HCT116 (cell line): Measurements from ENCODE around the gene MYOZ2. TPM values are rescaled to one million over a fixed set of nuclear protein-coding genes. Genes with fewer than 3 reads are reported as not detected.

Experiments used
- ATAC-seq: fragments of 200-7000 bp; cut with Tn5 transposase; 2 replicates; pipeline ENCODE4 v1.9.1; 2020; ENCODE audit warnings: mild to moderate bottlenecking, moderate library complexity
- BruUV-seq: library from RNA; stranded (reverse); fragments of 400-500 nt; replicated peaks from 2 replicates; lab custom pipeline; 2021; lab: Mats Ljungman, UMichigan
- CTCF ChIA-PET: fragments of 300-600 bp; sonication (Branson Sonifier 250); formaldehyde crosslinking; loops from one replicate; lab custom pipeline; 2021; ENCODE audit warnings: antibody characterized with exemption; lab: Charles Lee
- POLR2A ChIA-PET: fragments of 300-600, 350-600 bp; sonication (Branson Sonifier 250); formaldehyde crosslinking; loops from one replicate; lab custom pipeline; 2021; ENCODE audit warnings: antibody characterized with exemption; lab: Charles Lee
- RAD21 ChIA-PET, 2 experiments: fragments of 300-600 bp; sonication (Branson Sonifier 250); formaldehyde crosslinking; loops; one replicate each; lab custom pipeline; 2023; ENCODE audit warnings: low total read pairs in 2 of 2; ENCODE audit not compliant: uncharacterized antibody in 2 of 2, unreplicated experiment in 2 of 2, low non-redundant PET in 1 of 2; lab: Charles Lee
- DNase-seq: peaks from one replicate; pipeline ENCODE4 v3.0.0-alpha.2; 2010; ENCODE audit warnings: low read depth, low spot score
- H2AFZ ChIP-seq: fragments of 200-600 bp; shearing (Covaris generic), sonication (generic); 2 replicates; pipeline ENCODE4 v1.6.1; 2017; ENCODE audit warnings: low read depth, mixed run types, mixed read lengths, antibody characterized with exemption, low read length; ENCODE audit not compliant: poor library complexity, severe bottlenecking
- H3K27ac ChIP-seq: 2 replicates; pipeline ENCODE4 v1.5.1; 2012; ENCODE audit warnings: low read depth, low read length
- H3K27me3 ChIP-seq: fragments of 200-600 bp; sonication (generic); 2 replicates; pipeline ENCODE4 v1.6.1; 2016; ENCODE audit warnings: mixed run types, low read length, mixed read lengths; ENCODE audit not compliant: insufficient read depth
- H3K36me3 ChIP-seq, 2 experiments: fragments of 200-500 bp in 1 of 2; fragments of 200-600 bp in 1 of 2; sonication (Bioruptor generic) in 1 of 2; sonication (generic) in 1 of 2; 2 replicates each; pipeline versions ENCODE4 v1.5.1 to v1.6.1; 2014 to 2016; ENCODE audit warnings: low read length in 2 of 2, inconsistent platforms in 1 of 2, mixed read lengths in 1 of 2, mixed run types in 1 of 2; ENCODE audit not compliant: insufficient read depth in 2 of 2, control insufficient read depth in 1 of 2
- H3K4me1 ChIP-seq, 2 experiments: fragments of 200-600 bp in 1 of 2; sonication (generic) in 1 of 2; 2 replicates each; pipeline versions ENCODE4 v1.5.1 to v1.6.1; 2012 to 2017; ENCODE audit warnings: low read length in 2 of 2, inconsistent platforms in 1 of 2, mild to moderate bottlenecking in 1 of 2, mixed read lengths in 1 of 2, mixed run types in 1 of 2, moderate library complexity in 1 of 2; ENCODE audit not compliant: insufficient read depth in 2 of 2, control insufficient read depth in 1 of 2
- H3K4me2 ChIP-seq: fragments of 200-600 bp; sonication (generic); 2 replicates; pipeline ENCODE4 v1.6.1; 2017; ENCODE audit warnings: mixed run types, low read length, mixed read lengths
- H3K4me3 ChIP-seq, 2 experiments: fragments of 200-600 bp in 1 of 2; sonication (generic) in 1 of 2; replicated peaks in 1 of 2; 2 replicates each; pipeline ENCODE4 v1.5.1; 2011 to 2016; ENCODE audit warnings: low read length in 2 of 2, control low read depth in 1 of 2, low read depth in 1 of 2, mild to moderate bottlenecking in 1 of 2, mixed read lengths in 1 of 2, mixed run types in 1 of 2
- H3K79me2 ChIP-seq: fragments of 200-600 bp; sonication (generic); 2 replicates; pipeline ENCODE4 v1.6.1; 2017; ENCODE audit warnings: mild to moderate bottlenecking, mixed run types, low read length, moderate library complexity, mixed read lengths; ENCODE audit not compliant: insufficient read depth
- H3K9ac ChIP-seq: fragments of 200-600 bp; sonication (generic); 2 replicates; pipeline ENCODE4 v1.6.1; 2016; ENCODE audit warnings: low read length, mixed read lengths
- H3K9me2 ChIP-seq: fragments of 200-600 bp; sonication (generic), shearing (Covaris generic); 2 replicates; pipeline ENCODE4 v1.6.1; 2017; ENCODE audit warnings: mixed run types, mild to moderate bottlenecking, moderate library complexity; ENCODE audit not compliant: insufficient read depth
- H3K9me3 ChIP-seq, 2 experiments: fragments of 200-500 bp in 1 of 2; fragments of 200-600 bp in 1 of 2; sonication (Bioruptor generic) in 1 of 2; sonication (generic) in 1 of 2; 2 replicates each; pipeline ENCODE4 v1.6.1; 2014 to 2017; ENCODE audit warnings: low read length in 2 of 2, mixed read lengths in 2 of 2, inconsistent platforms in 1 of 2, low read depth in 1 of 2, mild to moderate bottlenecking in 1 of 2, mixed run types in 1 of 2, moderate library complexity in 1 of 2; ENCODE audit not compliant: control insufficient read depth in 1 of 2, insufficient read depth in 1 of 2
- H4K20me1 ChIP-seq: fragments of 200-600 bp; sonication (generic), shearing (Covaris generic); 2 replicates; pipeline ENCODE4 v1.6.1; 2017; ENCODE audit warnings: mixed run types, mild to moderate bottlenecking, moderate library complexity; ENCODE audit not compliant: insufficient read depth
- ATF3 ChIP-seq: IDR thresholded peaks from 2 replicates; pipeline ENCODE4 v1.6.1; 2012
- MAX ChIP-seq: IDR thresholded peaks from 2 replicates; pipeline ENCODE4 v1.6.1; 2012
- SP1 ChIP-seq: IDR thresholded peaks from 2 replicates; pipeline ENCODE4 v1.6.1; 2012; ENCODE audit warnings: low read depth
- SRF ChIP-seq: IDR thresholded peaks from 2 replicates; pipeline ENCODE4 v1.6.1; 2012; ENCODE audit warnings: low read depth
- intact Hi-C: fragments of 100-400 bp; cut with micrococcal nuclease; formaldehyde crosslinking; loops from 2 replicates; pipeline ENCODE4 v1.10.0; 2022
- total RNA-seq: library from RNA; stranded (reverse); gene quantifications from one replicate; pipeline ENCODE4 v1.2.1, GENCODE V29; 2021; ENCODE audit not compliant: unreplicated experiment

The MYOZ2 gene
- total RNA-seq, 1 experiment from 2014 or later = not detected

GRCh38 chr4:119231491-119231890 lies 95.9 kb downstream of the MYOZ2 start:
- Histone ChIP-seq H3K9me3 (no peaks in the 10 kb centered on the region), H3K36me3 (no peaks in the 10 kb centered on the region), H4K20me1 (peaks cover 3% of the 10 kb centered on the region; the same call in 1 of the 2 replicates), H3K79me2 (peaks cover 60% of the 10 kb centered on the region), H3K4me3 (no peak overlapping the region), H3K9me2 (no peaks in the 10 kb centered on the region), H3K27me3 (no peaks in the 10 kb centered on the region), H3K9ac (no peak overlapping the region), H3K4me1 (peaks cover 0 to 10% of the 10 kb centered on the region in 2 experiments; a peak in 2 of 4 replicates), H2AFZ (no peak overlapping the region), H3K4me2 (no peak overlapping the region), H3K27ac (no peak overlapping the region)
- BruUV-seq = no TSS peak
- intact Hi-C loops = no loop called here
- ATAC-seq = no peak
- ChIA-PET RAD21 (no interaction called here), CTCF (no interaction called here), POLR2A (no interaction called here)
- TF ChIP-seq MAX = no peak
- TF ChIP-seq SRF = no peak
- no peak for TF ChIP-seq ATF3
- DNase-seq = no peak

- Histone ChIP-seq H3K36me3 (no peaks in the 10 kb centered on the region), H2AFZ (no peak overlapping the region), H4K20me1 (peaks cover 3% of the 10 kb centered on the region; the same call in 1 of the 2 replicates), H3K4me3 (no peak overlapping the region), H3K9me3 (no peaks in the 10 kb centered on the region), H3K4me2 (no peak overlapping the region), H3K4me1 (peaks cover 0 to 10% of the 10 kb centered on the region in 2 experiments; a peak in 2 of 4 replicates), H3K9ac (no peak overlapping the region), H3K27me3 (no peaks in the 10 kb centered on the region), H3K9me2 (no peaks in the 10 kb centered on the region), H3K27ac (no peak overlapping the region), H3K79me2 (peaks cover 64% of the 10 kb centered on the region)
- DNase-seq (no peak), ATAC-seq (no peak)
- no TSS peak for BruUV-seq
- RAD21 ChIA-PET = no interaction called here
- CTCF ChIA-PET = no interaction called here
- POLR2A ChIA-PET = no interaction called here
- no peak for TF ChIP-seq SP1
- intact Hi-C loops = no loop called here
Observed at GRCh38 chr4:119232286-119232685, 96.7 kb downstream of the MYOZ2 start.
